Measurements from ENCODE around the gene LRGUK. TPM values are rescaled to one million over a fixed set of nuclear protein-coding genes. Genes with fewer than 3 reads are reported as not detected.

The LRGUK gene
- polyA plus RNA-seq, 3 donors = 0.41 TPM; not detected in 2

DNA sequence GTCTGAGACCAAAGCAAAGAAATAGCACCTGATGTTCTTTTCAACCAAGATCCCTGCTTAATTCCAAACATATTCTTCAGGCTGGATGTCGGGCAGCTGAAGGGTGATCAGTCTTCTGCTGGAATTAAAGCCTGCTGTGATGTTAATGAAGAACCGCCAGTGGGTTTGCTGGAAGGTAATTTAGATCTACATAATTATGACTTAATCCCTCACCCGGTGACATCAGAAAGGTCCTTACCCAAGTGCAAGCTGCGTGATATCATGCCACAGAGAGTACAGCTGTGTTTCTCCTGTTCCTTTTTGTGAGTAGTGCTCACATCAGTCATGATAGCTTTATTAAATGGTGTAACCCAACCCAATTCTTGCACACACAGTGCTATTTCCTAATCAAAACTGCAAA lies 29.1 kb upstream of the LRGUK start:
- H3K4me3 ChIP-seq (replicated peaks in 1 of 3; ENCODE audit: low read depth in 2 of 3, low read length in 3 of 3) = no peak overlapping the region
- no peaks in the 10 kb centered on the region for H3K36me3 ChIP-seq (replicated peaks in 1 of 2; ENCODE audit: control insufficient read depth in 1 of 2, insufficient read depth in 2 of 2, low read length in 2 of 2)
- Mint-ChIP-seq H3K4me3 (no peak overlapping the region), H3K27ac (no peak overlapping the region), H3K27me3 (ENCODE audit: low read depth in 3 of 3) (peaks cover 0 to 6% (median 3%) of the 10 kb centered on the region in 3 donors), H3K36me3 (no peaks in the 10 kb centered on the region), H3K4me1 (no peaks in the 10 kb centered on the region), H3K9me3 (peaks cover 5 to 18% (median 15%) of the 10 kb centered on the region in 7 donors)
- no peaks in the 10 kb centered on the region for H3K4me1 ChIP-seq (ENCODE audit: control insufficient read depth in 1 of 2, insufficient read depth in 2 of 2, low read length in 2 of 2)
- DNase-seq = no peak
- no peak overlapping the region for H3K4me2 ChIP-seq (replicated peaks; ENCODE audit: extremely low read depth, low read length, poor library complexity, severe bottlenecking)
- no peak overlapping the region for H2AFZ ChIP-seq (ENCODE audit: insufficient read depth, low read depth, low read length, poor library complexity, severe bottlenecking)
- H3K27ac ChIP-seq (ENCODE audit: low read depth in 1 of 2, low read length in 2 of 2) = no peak overlapping the region
- no peaks in the 10 kb centered on the region for H3K79me2 ChIP-seq (ENCODE audit: insufficient read depth, low read length)
- no peaks in the 10 kb centered on the region for H3K27me3 ChIP-seq (ENCODE audit: control insufficient read depth in 2 of 2, insufficient read depth in 2 of 2, low read length in 2 of 2)
- TF ChIP-seq, protein P1, sequence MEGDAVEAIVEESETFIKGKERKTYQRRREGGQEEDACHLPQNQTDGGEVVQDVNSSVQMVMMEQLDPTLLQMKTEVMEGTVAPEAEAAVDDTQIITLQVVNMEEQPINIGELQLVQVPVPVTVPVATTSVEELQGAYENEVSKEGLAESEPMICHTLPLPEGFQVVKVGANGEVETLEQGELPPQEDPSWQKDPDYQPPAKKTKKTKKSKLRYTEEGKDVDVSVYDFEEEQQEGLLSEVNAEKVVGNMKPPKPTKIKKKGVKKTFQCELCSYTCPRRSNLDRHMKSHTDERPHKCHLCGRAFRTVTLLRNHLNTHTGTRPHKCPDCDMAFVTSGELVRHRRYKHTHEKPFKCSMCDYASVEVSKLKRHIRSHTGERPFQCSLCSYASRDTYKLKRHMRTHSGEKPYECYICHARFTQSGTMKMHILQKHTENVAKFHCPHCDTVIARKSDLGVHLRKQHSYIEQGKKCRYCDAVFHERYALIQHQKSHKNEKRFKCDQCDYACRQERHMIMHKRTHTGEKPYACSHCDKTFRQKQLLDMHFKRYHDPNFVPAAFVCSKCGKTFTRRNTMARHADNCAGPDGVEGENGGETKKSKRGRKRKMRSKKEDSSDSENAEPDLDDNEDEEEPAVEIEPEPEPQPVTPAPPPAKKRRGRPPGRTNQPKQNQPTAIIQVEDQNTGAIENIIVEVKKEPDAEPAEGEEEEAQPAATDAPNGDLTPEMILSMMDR (IDR thresholded peaks at IDR 0.05) = no peak
- no CpG with 5 or more reads among the region's 4 CpGs for whole genome bisulfite sequencing (ENCODE audit: insufficient coverage)
- H3K9me3 ChIP-seq (replicated peaks in 1 of 2; ENCODE audit: control insufficient read depth in 1 of 2, insufficient read depth in 1 of 2, low read length in 2 of 2) = no peaks in the 10 kb centered on the region
- intact Hi-C loops (cut with micrococcal nuclease) = no loop called here
- H3K9ac ChIP-seq (ENCODE audit: insufficient read depth, low read length, poor library complexity, severe bottlenecking) = no peak overlapping the region
- no peaks in the 10 kb centered on the region for H4K20me1 ChIP-seq (ENCODE audit: insufficient read depth, low read length)

DNA sequence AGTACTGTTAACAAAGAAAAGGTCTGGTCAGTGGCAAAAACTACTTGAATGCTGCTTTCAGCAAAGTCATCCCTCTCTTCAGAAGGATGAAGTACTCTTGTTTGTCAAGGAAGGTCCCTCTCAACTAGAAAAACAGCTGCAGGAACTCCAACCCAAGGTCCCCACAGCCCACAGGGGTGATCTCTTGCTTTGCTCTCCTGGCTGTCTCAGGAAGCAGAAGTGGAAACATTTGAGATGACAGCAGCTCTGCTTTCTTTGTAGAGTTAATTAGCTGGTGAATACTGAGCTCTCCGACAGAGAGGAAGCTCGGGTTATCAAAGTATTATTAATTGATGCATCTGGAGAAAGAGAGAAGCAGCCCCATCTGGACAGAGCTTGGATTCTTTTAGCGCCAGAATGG lies 25.4 kb upstream of the LRGUK start:
- intact Hi-C loops (cut with micrococcal nuclease) = no loop called here
- H4K20me1 ChIP-seq (ENCODE audit: insufficient read depth, low read length) = no peaks in the 10 kb centered on the region
- no peaks in the 10 kb centered on the region for H3K36me3 ChIP-seq (replicated peaks in 1 of 2; ENCODE audit: control insufficient read depth in 1 of 2, insufficient read depth in 2 of 2, low read length in 2 of 2)
- H2AFZ ChIP-seq (ENCODE audit: insufficient read depth, low read depth, low read length, poor library complexity, severe bottlenecking) = no peak overlapping the region
- no peaks in the 10 kb centered on the region for H3K9me3 ChIP-seq (replicated peaks in 1 of 2; ENCODE audit: control insufficient read depth in 1 of 2, insufficient read depth in 1 of 2, low read length in 2 of 2)
- H3K9me3 Mint-ChIP-seq = peaks cover 0 to 8% (median 2%) of the 10 kb centered on the region in 7 donors
- no peaks in the 10 kb centered on the region for H3K27me3 ChIP-seq (ENCODE audit: control insufficient read depth in 2 of 2, insufficient read depth in 2 of 2, low read length in 2 of 2)
- H3K27me3 Mint-ChIP-seq (ENCODE audit: low read depth in 3 of 3) = peaks cover 0 to 6% (median 0%) of the 10 kb centered on the region in 3 donors
- no peak overlapping the region for H3K27ac ChIP-seq (ENCODE audit: low read depth in 1 of 2, low read length in 2 of 2)
- H3K36me3 Mint-ChIP-seq = no peaks in the 10 kb centered on the region
- no peak overlapping the region for H3K4me2 ChIP-seq (replicated peaks; ENCODE audit: extremely low read depth, low read length, poor library complexity, severe bottlenecking)
- no peaks in the 10 kb centered on the region for H3K4me1 Mint-ChIP-seq
- no peak for DNase-seq
- H3K79me2 ChIP-seq (ENCODE audit: insufficient read depth, low read length) = no peaks in the 10 kb centered on the region
- TF ChIP-seq, protein P1 (IDR thresholded peaks at IDR 0.05) = no peak
- H3K4me3 ChIP-seq (replicated peaks in 1 of 3; ENCODE audit: low read depth in 2 of 3, low read length in 3 of 3) = no peak overlapping the region
- WGBS (ENCODE audit: insufficient coverage) = no CpG with 5 or more reads among the region's 3 CpGs
- no peak overlapping the region for H3K4me3 Mint-ChIP-seq
- no peak overlapping the region for H3K9ac ChIP-seq (ENCODE audit: insufficient read depth, low read length, poor library complexity, severe bottlenecking)
- H3K27ac Mint-ChIP-seq = peak overlapping the region in 1 of 7 donors; percentile 72
- no peaks in the 10 kb centered on the region for H3K4me1 ChIP-seq (ENCODE audit: control insufficient read depth in 1 of 2, insufficient read depth in 2 of 2, low read length in 2 of 2)

Data from CD14-positive monocyte (primary cell).